WTC11 (cell line): ENCODE data around the gene GNA14. TPM values are rescaled to one million over a fixed set of nuclear protein-coding genes. Genes with fewer than 3 reads are reported as not detected.

Experiments
- ATAC-seq: fragments of 200-7000 bp; cut with Tn5 transposase; 2 replicates; pipeline ENCODE4 v1.10.0; 2021; ENCODE audit warnings: mild to moderate bottlenecking, moderate library complexity
- CTCF ChIA-PET: fragments of 300-600 bp; sonication (Branson Sonifier 250); formaldehyde crosslinking; loops from one replicate; lab custom pipeline; 2021; ENCODE audit warnings: antibody characterized with exemption; lab: Charles Lee
- POLR2A ChIA-PET: fragments of 350-600 bp; sonication (Branson Sonifier 250); formaldehyde crosslinking; loops from one replicate; lab custom pipeline; 2021; ENCODE audit warnings: antibody characterized with exemption; lab: Charles Lee
- DNase-seq: peaks from one replicate; pipeline ENCODE4 v3.0.0; 2021; ENCODE audit warnings: low spot score
- H3K27ac Mint-ChIP-seq: 2 replicates; pipeline ENCODE4 v1.8.0; 2021; ENCODE audit warnings: mixed read lengths
- H3K27me3 Mint-ChIP-seq: 2 replicates; pipeline ENCODE4 v1.8.0; 2021; ENCODE audit warnings: low read depth, mild to moderate bottlenecking, moderate library complexity, mixed read lengths
- H3K36me3 Mint-ChIP-seq: 2 replicates; pipeline ENCODE4 v1.8.0; 2021; ENCODE audit warnings: mixed read lengths
- H3K4me1 Mint-ChIP-seq: 2 replicates; pipeline ENCODE4 v1.8.0; 2022; ENCODE audit warnings: mixed read lengths
- H3K4me3 Mint-ChIP-seq: 2 replicates; pipeline ENCODE4 v1.8.0; 2021; ENCODE audit warnings: mild to moderate bottlenecking, moderate library complexity, mixed read lengths
- H3K9me3 Mint-ChIP-seq: 2 replicates; pipeline ENCODE4 v1.8.0; 2021; ENCODE audit warnings: mixed read lengths
- CREM ChIP-seq: sonication (generic); formaldehyde crosslinking; IDR thresholded peaks from 2 replicates; pipeline ENCODE4 v1.8.1; 2022; ENCODE audit warnings: mild to moderate bottlenecking, missing genetic modification reagents, moderate library complexity
- ELF4 ChIP-seq: sonication (generic); formaldehyde crosslinking; IDR thresholded peaks from 2 replicates; pipeline ENCODE4 v1.8.1; 2022; ENCODE audit warnings: low read depth, mild to moderate bottlenecking, moderate library complexity, missing genetic modification reagents
- ESRRA ChIP-seq: sonication (generic); formaldehyde crosslinking; IDR thresholded peaks from 2 replicates; pipeline ENCODE4 v1.8.1; 2022; ENCODE audit warnings: mild to moderate bottlenecking, missing genetic modification reagents, borderline replicate concordance
- FOXK1 ChIP-seq: sonication (generic); formaldehyde crosslinking; IDR thresholded peaks from 2 replicates; pipeline ENCODE4 v1.8.0; 2022; ENCODE audit warnings: mild to moderate bottlenecking, moderate library complexity, missing genetic modification reagents
- KAT7 ChIP-seq: sonication (generic); formaldehyde crosslinking; IDR thresholded peaks from 2 replicates; pipeline ENCODE4 v1.8.1; 2023; ENCODE audit warnings: missing genetic modification reagents, mild to moderate bottlenecking, borderline replicate concordance
- MAX ChIP-seq: sonication (generic); formaldehyde crosslinking; IDR thresholded peaks from 2 replicates; pipeline ENCODE4 v1.8.0; 2022; ENCODE audit warnings: mild to moderate bottlenecking, missing genetic modification reagents
- OVOL2 ChIP-seq: fragments of 250-450 bp; sonication (Bioruptor Pico); IDR thresholded peaks from 2 replicates; pipeline ENCODE4 v1.9.0; 2021; ENCODE audit warnings: mild to moderate bottlenecking, borderline replicate concordance
- SMAD4 ChIP-seq: sonication (generic); formaldehyde crosslinking; IDR thresholded peaks from 2 replicates; pipeline ENCODE4 v1.8.0; 2022; ENCODE audit warnings: mild to moderate bottlenecking, missing genetic modification reagents
- SP1 ChIP-seq: sonication (generic); formaldehyde crosslinking; conservative IDR thresholded peaks from 2 replicates; pipeline ENCODE4 v1.8.1; 2022; ENCODE audit warnings: missing genetic modification reagents
- TEAD4 ChIP-seq: sonication (generic); formaldehyde crosslinking; IDR thresholded peaks from 2 replicates; pipeline ENCODE4 v1.8.0; 2022; ENCODE audit warnings: mild to moderate bottlenecking, missing genetic modification reagents
- USF2 ChIP-seq: sonication (generic); formaldehyde crosslinking; IDR thresholded peaks from 2 replicates; pipeline ENCODE4 v1.8.1; 2023; ENCODE audit warnings: mild to moderate bottlenecking, missing genetic modification reagents, moderate library complexity
- ZNF121 ChIP-seq: sonication (generic); formaldehyde crosslinking; IDR thresholded peaks from 2 replicates; pipeline ENCODE4 v1.8.0; 2023; ENCODE audit warnings: missing genetic modification reagents
- ZNF423 ChIP-seq: fragments of 250-450 bp; sonication (Bioruptor Pico); IDR thresholded peaks from 2 replicates; pipeline ENCODE4 v2.1.2; 2022; ENCODE audit warnings: mild to moderate bottlenecking, moderate library complexity
- ZNF512 ChIP-seq: sonication (generic); formaldehyde crosslinking; IDR thresholded peaks from 2 replicates; pipeline ENCODE4 v1.8.1; 2022; ENCODE audit warnings: missing genetic modification reagents, borderline replicate concordance
- ZSCAN18 ChIP-seq: fragments of 250-450 bp; sonication (Bioruptor Pico); IDR thresholded peaks from 2 replicates; pipeline ENCODE4 v2.1.2; 2022; ENCODE audit warnings: mild to moderate bottlenecking, moderate library complexity
- total RNA-seq: library from RNA; stranded (reverse); gene quantifications from 3 replicates; pipeline ENCODE4 v1.2.3, GENCODE V29; 2021
- TF ChIP-seq, protein P1 (sequence below): sonication (generic); formaldehyde crosslinking; IDR thresholded peaks from 2 replicates; pipeline ENCODE4 v1.8.1; 2023; ENCODE audit warnings: mild to moderate bottlenecking, missing genetic modification reagents, borderline replicate concordance
- TF ChIP-seq, protein P2 (sequence below): fragments of 250-450 bp; sonication (Bioruptor Pico); IDR thresholded peaks from 2 replicates; pipeline ENCODE4 v1.9.0; 2021; ENCODE audit warnings: mild to moderate bottlenecking
- TF ChIP-seq, protein P3 (sequence below): fragments of 200-600 bp; IDR thresholded peaks from 2 replicates; pipeline ENCODE4 v1.8.0; 2022; ENCODE audit warnings: antibody characterized with exemption
- TF ChIP-seq, protein P4 (sequence below): fragments of 250-450 bp; sonication (Bioruptor Pico); IDR thresholded peaks from 2 replicates; pipeline ENCODE4 v1.9.0; 2021; ENCODE audit warnings: mild to moderate bottlenecking
- TF ChIP-seq, protein P5 (sequence below): sonication (generic); formaldehyde crosslinking; IDR thresholded peaks from 2 replicates; pipeline ENCODE4 v1.8.1; 2022; ENCODE audit warnings: mild to moderate bottlenecking, missing genetic modification reagents, moderate library complexity, borderline replicate concordance

The GNA14 gene
- total RNA-seq, 1 experiment from 2014 or later, result 26.7 TPM

- Mint-ChIP-seq H3K27me3 (no peaks in the 10 kb centered on the region), H3K27ac (peak overlapping the region; percentile 82), H3K4me1 (peaks cover 91% of the 10 kb centered on the region), H3K36me3 (no peaks in the 10 kb centered on the region), H3K9me3 (no peaks in the 10 kb centered on the region), H3K4me3 (no peak overlapping the region)
- no peak for DNase-seq
- TF ChIP-seq ZNF512 (CRISPR knock-in tag) (no peak), ELF4 (CRISPR knock-in tag) (no peak), ESRRA (no peak), FOXK1 (CRISPR knock-in tag) (no peak), KAT7 (CRISPR knock-in tag) (no peak), OVOL2 (CRISPR knock-in tag) (no peak), SP1 (no peak), ZNF121 (CRISPR knock-in tag) (no peak)
- TF ChIP-seq, protein P1, sequence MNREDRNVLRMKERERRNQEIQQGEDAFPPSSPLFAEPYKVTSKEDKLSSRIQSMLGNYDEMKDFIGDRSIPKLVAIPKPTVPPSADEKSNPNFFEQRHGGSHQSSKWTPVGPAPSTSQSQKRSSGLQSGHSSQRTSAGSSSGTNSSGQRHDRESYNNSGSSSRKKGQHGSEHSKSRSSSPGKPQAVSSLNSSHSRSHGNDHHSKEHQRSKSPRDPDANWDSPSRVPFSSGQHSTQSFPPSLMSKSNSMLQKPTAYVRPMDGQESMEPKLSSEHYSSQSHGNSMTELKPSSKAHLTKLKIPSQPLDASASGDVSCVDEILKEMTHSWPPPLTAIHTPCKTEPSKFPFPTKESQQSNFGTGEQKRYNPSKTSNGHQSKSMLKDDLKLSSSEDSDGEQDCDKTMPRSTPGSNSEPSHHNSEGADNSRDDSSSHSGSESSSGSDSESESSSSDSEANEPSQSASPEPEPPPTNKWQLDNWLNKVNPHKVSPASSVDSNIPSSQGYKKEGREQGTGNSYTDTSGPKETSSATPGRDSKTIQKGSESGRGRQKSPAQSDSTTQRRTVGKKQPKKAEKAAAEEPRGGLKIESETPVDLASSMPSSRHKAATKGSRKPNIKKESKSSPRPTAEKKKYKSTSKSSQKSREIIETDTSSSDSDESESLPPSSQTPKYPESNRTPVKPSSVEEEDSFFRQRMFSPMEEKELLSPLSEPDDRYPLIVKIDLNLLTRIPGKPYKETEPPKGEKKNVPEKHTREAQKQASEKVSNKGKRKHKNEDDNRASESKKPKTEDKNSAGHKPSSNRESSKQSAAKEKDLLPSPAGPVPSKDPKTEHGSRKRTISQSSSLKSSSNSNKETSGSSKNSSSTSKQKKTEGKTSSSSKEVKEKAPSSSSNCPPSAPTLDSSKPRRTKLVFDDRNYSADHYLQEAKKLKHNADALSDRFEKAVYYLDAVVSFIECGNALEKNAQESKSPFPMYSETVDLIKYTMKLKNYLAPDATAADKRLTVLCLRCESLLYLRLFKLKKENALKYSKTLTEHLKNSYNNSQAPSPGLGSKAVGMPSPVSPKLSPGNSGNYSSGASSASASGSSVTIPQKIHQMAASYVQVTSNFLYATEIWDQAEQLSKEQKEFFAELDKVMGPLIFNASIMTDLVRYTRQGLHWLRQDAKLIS (CRISPR knock-in tag), result no peak
- TF ChIP-seq, protein P2, sequence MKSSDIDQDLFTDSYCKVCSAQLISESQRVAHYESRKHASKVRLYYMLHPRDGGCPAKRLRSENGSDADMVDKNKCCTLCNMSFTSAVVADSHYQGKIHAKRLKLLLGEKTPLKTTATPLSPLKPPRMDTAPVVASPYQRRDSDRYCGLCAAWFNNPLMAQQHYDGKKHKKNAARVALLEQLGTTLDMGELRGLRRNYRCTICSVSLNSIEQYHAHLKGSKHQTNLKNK (CRISPR knock-in tag), result no peak
- TF ChIP-seq, protein P3, sequence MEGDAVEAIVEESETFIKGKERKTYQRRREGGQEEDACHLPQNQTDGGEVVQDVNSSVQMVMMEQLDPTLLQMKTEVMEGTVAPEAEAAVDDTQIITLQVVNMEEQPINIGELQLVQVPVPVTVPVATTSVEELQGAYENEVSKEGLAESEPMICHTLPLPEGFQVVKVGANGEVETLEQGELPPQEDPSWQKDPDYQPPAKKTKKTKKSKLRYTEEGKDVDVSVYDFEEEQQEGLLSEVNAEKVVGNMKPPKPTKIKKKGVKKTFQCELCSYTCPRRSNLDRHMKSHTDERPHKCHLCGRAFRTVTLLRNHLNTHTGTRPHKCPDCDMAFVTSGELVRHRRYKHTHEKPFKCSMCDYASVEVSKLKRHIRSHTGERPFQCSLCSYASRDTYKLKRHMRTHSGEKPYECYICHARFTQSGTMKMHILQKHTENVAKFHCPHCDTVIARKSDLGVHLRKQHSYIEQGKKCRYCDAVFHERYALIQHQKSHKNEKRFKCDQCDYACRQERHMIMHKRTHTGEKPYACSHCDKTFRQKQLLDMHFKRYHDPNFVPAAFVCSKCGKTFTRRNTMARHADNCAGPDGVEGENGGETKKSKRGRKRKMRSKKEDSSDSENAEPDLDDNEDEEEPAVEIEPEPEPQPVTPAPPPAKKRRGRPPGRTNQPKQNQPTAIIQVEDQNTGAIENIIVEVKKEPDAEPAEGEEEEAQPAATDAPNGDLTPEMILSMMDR, result no peak
- ChIA-PET POLR2A (no interaction called here), CTCF (no interaction called here)
- ATAC-seq, result no peak
Observed at GRCh38 chr9:77598524-77598923, 49.6 kb downstream of the GNA14 start.

DNA sequence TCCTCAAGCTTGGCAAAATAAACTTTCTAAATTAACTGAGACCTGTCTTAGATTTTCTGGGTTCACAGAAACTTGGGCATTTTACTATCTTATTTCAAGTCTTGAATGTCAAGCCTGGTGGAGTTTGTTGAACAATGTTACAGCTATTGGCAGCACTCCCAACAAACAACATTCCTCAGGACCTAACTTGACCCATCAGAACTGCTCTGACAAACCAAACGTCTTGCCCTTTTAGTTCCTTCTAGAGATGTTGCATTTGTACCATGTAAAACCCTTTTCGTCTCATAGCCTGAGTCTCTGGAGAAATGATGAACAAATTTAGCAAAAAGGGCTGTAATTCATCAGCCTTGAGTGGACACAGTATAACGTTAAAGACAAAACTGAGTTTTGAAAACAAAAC lies 51.1 kb downstream of the GNA14 start:
- Mint-ChIP-seq H3K36me3 (peaks cover 4% of the 10 kb centered on the region), H3K27me3 (no peaks in the 10 kb centered on the region), H3K4me3 (no peak overlapping the region), H3K9me3 (no peaks in the 10 kb centered on the region), H3K27ac (0 out of 2 replicates have a peak overlapping the region, but pooled peaks have one; percentile 22), H3K4me1 (peaks cover 77% of the 10 kb centered on the region)
- ATAC-seq, result no peak
- no peak for DNase-seq
- POLR2A ChIA-PET, result no interaction called here
- no peak for TF ChIP-seq ZSCAN18 (CRISPR knock-in tag)
- no peak for TF ChIP-seq USF2 (CRISPR knock-in tag)
- TF ChIP-seq, protein P4, sequence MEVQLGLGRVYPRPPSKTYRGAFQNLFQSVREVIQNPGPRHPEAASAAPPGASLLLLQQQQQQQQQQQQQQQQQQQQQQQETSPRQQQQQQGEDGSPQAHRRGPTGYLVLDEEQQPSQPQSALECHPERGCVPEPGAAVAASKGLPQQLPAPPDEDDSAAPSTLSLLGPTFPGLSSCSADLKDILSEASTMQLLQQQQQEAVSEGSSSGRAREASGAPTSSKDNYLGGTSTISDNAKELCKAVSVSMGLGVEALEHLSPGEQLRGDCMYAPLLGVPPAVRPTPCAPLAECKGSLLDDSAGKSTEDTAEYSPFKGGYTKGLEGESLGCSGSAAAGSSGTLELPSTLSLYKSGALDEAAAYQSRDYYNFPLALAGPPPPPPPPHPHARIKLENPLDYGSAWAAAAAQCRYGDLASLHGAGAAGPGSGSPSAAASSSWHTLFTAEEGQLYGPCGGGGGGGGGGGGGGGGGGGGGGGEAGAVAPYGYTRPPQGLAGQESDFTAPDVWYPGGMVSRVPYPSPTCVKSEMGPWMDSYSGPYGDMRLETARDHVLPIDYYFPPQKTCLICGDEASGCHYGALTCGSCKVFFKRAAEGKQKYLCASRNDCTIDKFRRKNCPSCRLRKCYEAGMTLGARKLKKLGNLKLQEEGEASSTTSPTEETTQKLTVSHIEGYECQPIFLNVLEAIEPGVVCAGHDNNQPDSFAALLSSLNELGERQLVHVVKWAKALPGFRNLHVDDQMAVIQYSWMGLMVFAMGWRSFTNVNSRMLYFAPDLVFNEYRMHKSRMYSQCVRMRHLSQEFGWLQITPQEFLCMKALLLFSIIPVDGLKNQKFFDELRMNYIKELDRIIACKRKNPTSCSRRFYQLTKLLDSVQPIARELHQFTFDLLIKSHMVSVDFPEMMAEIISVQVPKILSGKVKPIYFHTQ (CRISPR knock-in tag), result no peak
- TF ChIP-seq CREM (CRISPR knock-in tag), result no peak
- TF ChIP-seq, protein P5, sequence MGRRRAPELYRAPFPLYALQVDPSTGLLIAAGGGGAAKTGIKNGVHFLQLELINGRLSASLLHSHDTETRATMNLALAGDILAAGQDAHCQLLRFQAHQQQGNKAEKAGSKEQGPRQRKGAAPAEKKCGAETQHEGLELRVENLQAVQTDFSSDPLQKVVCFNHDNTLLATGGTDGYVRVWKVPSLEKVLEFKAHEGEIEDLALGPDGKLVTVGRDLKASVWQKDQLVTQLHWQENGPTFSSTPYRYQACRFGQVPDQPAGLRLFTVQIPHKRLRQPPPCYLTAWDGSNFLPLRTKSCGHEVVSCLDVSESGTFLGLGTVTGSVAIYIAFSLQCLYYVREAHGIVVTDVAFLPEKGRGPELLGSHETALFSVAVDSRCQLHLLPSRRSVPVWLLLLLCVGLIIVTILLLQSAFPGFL (CRISPR knock-in tag), result no peak
- no peak for TF ChIP-seq SMAD4 (CRISPR knock-in tag)
- TF ChIP-seq TEAD4 (CRISPR knock-in tag), result no peak
- no peak for TF ChIP-seq KAT7 (CRISPR knock-in tag)
- no peak for TF ChIP-seq MAX (CRISPR knock-in tag)
- no peak for TF ChIP-seq ZNF423 (CRISPR knock-in tag)
- CTCF ChIA-PET, result no interaction called here
